PC-9 (cell line): ENCODE measurements around the gene ACAD11.

Experiments
- EZH2 ChIP-seq: fragments of 200-600 bp; sonication (generic); IDR thresholded peaks from 2 replicates; pipeline ENCODE4 v1.8.0; 2017; ENCODE audit warnings: antibody characterized with exemption, low read depth
- TF ChIP-seq, protein P1 (sequence below): fragments of 200-600 bp; sonication (generic); conservative IDR thresholded peaks from 2 replicates; pipeline ENCODE4 v1.6.1; 2017; ENCODE audit warnings: mixed run types, antibody characterized with exemption, mild to moderate bottlenecking, moderate library complexity

DNA sequence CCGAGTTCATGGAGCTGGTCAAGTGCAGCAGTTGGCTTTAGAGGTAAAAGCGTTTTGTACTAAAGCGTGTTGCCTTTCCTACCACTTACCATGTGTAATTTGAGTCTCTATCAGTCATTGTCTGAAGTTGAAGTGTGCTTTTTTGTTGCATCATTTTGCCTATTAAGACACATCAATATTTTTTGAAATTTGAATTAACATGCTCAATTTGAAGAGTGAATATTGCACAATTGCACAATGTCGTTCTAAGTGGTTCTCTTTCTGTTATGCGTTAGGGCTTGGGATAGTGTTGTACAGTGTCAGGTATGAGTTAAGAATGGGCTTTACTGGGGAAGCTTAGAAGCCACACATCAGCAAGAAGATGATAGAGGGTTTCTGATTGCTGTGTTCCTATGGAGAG, 146.6 kb downstream of the ACAD11 start:
- TF ChIP-seq, protein P1, sequence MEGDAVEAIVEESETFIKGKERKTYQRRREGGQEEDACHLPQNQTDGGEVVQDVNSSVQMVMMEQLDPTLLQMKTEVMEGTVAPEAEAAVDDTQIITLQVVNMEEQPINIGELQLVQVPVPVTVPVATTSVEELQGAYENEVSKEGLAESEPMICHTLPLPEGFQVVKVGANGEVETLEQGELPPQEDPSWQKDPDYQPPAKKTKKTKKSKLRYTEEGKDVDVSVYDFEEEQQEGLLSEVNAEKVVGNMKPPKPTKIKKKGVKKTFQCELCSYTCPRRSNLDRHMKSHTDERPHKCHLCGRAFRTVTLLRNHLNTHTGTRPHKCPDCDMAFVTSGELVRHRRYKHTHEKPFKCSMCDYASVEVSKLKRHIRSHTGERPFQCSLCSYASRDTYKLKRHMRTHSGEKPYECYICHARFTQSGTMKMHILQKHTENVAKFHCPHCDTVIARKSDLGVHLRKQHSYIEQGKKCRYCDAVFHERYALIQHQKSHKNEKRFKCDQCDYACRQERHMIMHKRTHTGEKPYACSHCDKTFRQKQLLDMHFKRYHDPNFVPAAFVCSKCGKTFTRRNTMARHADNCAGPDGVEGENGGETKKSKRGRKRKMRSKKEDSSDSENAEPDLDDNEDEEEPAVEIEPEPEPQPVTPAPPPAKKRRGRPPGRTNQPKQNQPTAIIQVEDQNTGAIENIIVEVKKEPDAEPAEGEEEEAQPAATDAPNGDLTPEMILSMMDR: no peak
- no peak for TF ChIP-seq EZH2
